Spleen (tissue), 11 donors: ENCODE results near the gene ALDH5A1. TPM values are rescaled to one million over a fixed set of nuclear protein-coding genes. Genes with fewer than 3 reads are reported as not detected.

Experiments
- DNase-seq: peaks from one replicate; pipeline ENCODE4 v3.0.0-alpha.2; 2020
- H3K27ac ChIP-seq, 8 donors: fragments of 200-600 bp; sonication (generic) in 7 of 8; 1 replicate in 4 of 8; 2 replicates in 4 of 8; pipeline versions ENCODE4 v1.5.0 to v1.8.0; 2016 to 2021; ENCODE audit warnings: inconsistent platforms in 4 of 8, mild to moderate bottlenecking in 4 of 8, moderate library complexity in 1 of 8
- H3K27me3 ChIP-seq, 7 donors: fragments of 200-600 bp; sonication (generic) in 6 of 7; replicated peaks in 1 of 7; 1 replicate in 4 of 7; 2 replicates in 3 of 7; pipeline versions ENCODE4 v1.5.0 to v1.8.0; 2016 to 2021; ENCODE audit warnings: inconsistent platforms in 3 of 7, mild to moderate bottlenecking in 1 of 7
- H3K36me3 ChIP-seq, 6 donors: fragments of 200-600 bp; sonication (generic) in 5 of 6; 1 replicate in 4 of 6; 2 replicates in 2 of 6; pipeline versions ENCODE4 v1.5.0 to v1.8.0; 2016 to 2021; ENCODE audit warnings: inconsistent platforms in 2 of 6
- H3K4me1 ChIP-seq, 6 donors: fragments of 200-600 bp; sonication (generic) in 5 of 6; 1 replicate in 3 of 6; 2 replicates in 3 of 6; pipeline versions ENCODE4 v1.5.0 to v1.8.0; 2016 to 2021; ENCODE audit warnings: inconsistent platforms in 3 of 6
- H3K4me3 ChIP-seq, 8 donors: fragments of 200-600 bp; sonication (generic) in 7 of 8; 1 replicate in 4 of 8; 2 replicates in 4 of 8; pipeline versions ENCODE4 v1.5.0 to v1.8.0; 2016 to 2021; ENCODE audit warnings: inconsistent platforms in 4 of 8, mild to moderate bottlenecking in 4 of 8, moderate library complexity in 2 of 8
- H3K9me3 ChIP-seq, 8 donors: fragments of 200-600 bp; sonication (generic) in 7 of 8; 1 replicate in 4 of 8; 2 replicates in 4 of 8; pipeline versions ENCODE4 v1.5.0 to v1.8.0; 2016 to 2021; ENCODE audit warnings: inconsistent platforms in 4 of 8
- CTCF ChIP-seq, 11 experiments: fragments of 200-600 bp in 7 of 11; fragments of 450-650 bp in 4 of 11; sonication (generic) in 4 of 11; IDR thresholded peaks in 8 of 11; conservative IDR thresholded peaks in 3 of 11; 1 replicate in 7 of 11; 2 replicates in 4 of 11; pipeline versions ENCODE4 v1.4.0 to v1.8.0; 2016 to 2021; ENCODE audit warnings: antibody characterized with exemption in 11 of 11, inconsistent platforms in 4 of 11, mild to moderate bottlenecking in 1 of 11
- POLR2A ChIP-seq, 3 donors: fragments of 450-650 bp; IDR thresholded peaks; one replicate each; pipeline ENCODE4 v1.5.1; 2017; ENCODE audit warnings: antibody characterized with exemption in 3 of 3, mild to moderate bottlenecking in 1 of 3
- POLR2AphosphoS5 ChIP-seq, 3 donors: sonication (generic); formaldehyde crosslinking; IDR thresholded peaks; one replicate each; pipeline ENCODE4 v1.5.1; 2017; ENCODE audit warnings: antibody characterized with exemption in 3 of 3
- WGBS, 5 donors: extraction: QIAGEN DNeasy Blood & Tissue Kit in 3 of 5; methylation state at CpG; one replicate each; pipeline versions ENCODE4 v1.1.5 to v1.1.7; 2013 to 2018; 5-methylcytosine and 5-hydroxymethylcytosine counted together
- intact Hi-C: fragments of 100-400 bp; cut with DNase I; formaldehyde crosslinking; loops from one replicate; pipeline ENCODE4 v1.15.0; 2023; ENCODE audit warnings: low total_unique reads
- polyA plus RNA-seq, 3 donors: library from polyadenylated mRNA; stranded (reverse); fragments of 200-250 nt; gene quantifications; one replicate each; pipeline ENCODE4 v1.2.1, GENCODE V29; 2013
- total RNA-seq, 7 donors: library from RNA; depleted of rRNA in 3 of 7; stranded (reverse); fragments of >200 nt in 3 of 7; fragmentation: NEBNext Ultra II Directional in 4 of 7; extraction: Animal tissue kit (Norgen Biotek cat#: 25700) in 4 of 7; gene quantifications; one replicate each; pipeline versions ENCODE4 v1.1.0 to v1.2.1, GENCODE V29; 2016 to 2021
- donor health status: healthy with polysubstance abuse.
- donor health status: DM: no; HTN: no; CAD: no; lungs with moderate emphysema.
- donor health status: DM: no; HTN: no; CAD: no.
- donor health status: Bipolar disorder and iron deficiency.
- donor health status: healthy.
- donor health status: DM: no; HTN: no; CAD: no.
- donor health status: DM: yes; HTN: yes; CAD: no.

Gene ALDH5A1
- total and polyA plus RNA-seq, 10 donors, result 5.7 to 16.6 (median 10.1) TPM

- DNase-seq, result no peak
These were observed 43.1 kb downstream of the ALDH5A1 start for GRCh38 chr6:24537771-24538385.

GRCh38 chr6:24539416-24539815, 44.6 kb downstream of the ALDH5A1 start:
- Histone ChIP-seq H3K9me3 (no peaks in the 10 kb centered on the region), H3K27ac (no peak overlapping the region), H3K4me1 (no peaks in the 10 kb centered on the region), H3K36me3 (peaks cover 0 to 15% (median 5%) of the 10 kb centered on the region in 6 donors), H3K4me3 (no peak overlapping the region), H3K27me3 (no peaks in the 10 kb centered on the region)
- TF ChIP-seq POLR2AphosphoS5 (IDR thresholded peaks at IDR 0.05) (no peak), POLR2A (IDR thresholded peaks at IDR 0.05) (no peak), CTCF (IDR thresholded peaks at IDR 0.05 in 8 of 11, conservative IDR thresholded peaks at IDR 0.05 in 3 of 11) (no peak)
- intact Hi-C loops, result no loop called here
- WGBS, 5 donors, result 87 to 97% (median 88%) methylated on average over 8 of the region's 8 CpGs
- DNase-seq, result no peak

More at GRCh38 chr6:24537771-24538385, 43.1 kb downstream of the ALDH5A1 start:
- no peak overlapping the region for H3K4me3 ChIP-seq
- H3K27ac ChIP-seq, result no peak overlapping the region
- intact Hi-C loops, result no loop called here
- H3K4me1 ChIP-seq, result no peaks in the 10 kb centered on the region
- H3K9me3 ChIP-seq, result no peaks in the 10 kb centered on the region
- no peaks in the 10 kb centered on the region for H3K27me3 ChIP-seq
- H3K36me3 ChIP-seq, result peaks cover 0 to 30% (median 16%) of the 10 kb centered on the region in 6 donors
- TF ChIP-seq POLR2AphosphoS5 (IDR thresholded peaks at IDR 0.05), result no peak
- no peak for TF ChIP-seq CTCF (IDR thresholded peaks at IDR 0.05 in 8 of 11, conservative IDR thresholded peaks at IDR 0.05 in 3 of 11)
- 96 to 100% (median 97%) methylated on average over 8 of the region's 8 CpGs for WGBS, 5 donors

GRCh38 chr6:24540197-24540596, 45.4 kb downstream of the ALDH5A1 start:
- intact Hi-C loops, result no loop called here
- 88 to 96% (median 92%) methylated on average over 3 of the region's 3 CpGs for WGBS, 5 donors
- peaks cover 0 to 8% (median 0%) of the 10 kb centered on the region in 6 donors for H3K36me3 ChIP-seq
- H3K27me3 ChIP-seq, result no peaks in the 10 kb centered on the region
- no peak for DNase-seq
- TF ChIP-seq CTCF (IDR thresholded peaks at IDR 0.05 in 8 of 11, conservative IDR thresholded peaks at IDR 0.05 in 3 of 11), result no peak
- TF ChIP-seq POLR2AphosphoS5 (IDR thresholded peaks at IDR 0.05), result no peak
- TF ChIP-seq POLR2A (IDR thresholded peaks at IDR 0.05), result no peak
- H3K4me3 ChIP-seq, result no peak overlapping the region
- no peak overlapping the region for H3K27ac ChIP-seq
- H3K9me3 ChIP-seq, result no peaks in the 10 kb centered on the region
- no peaks in the 10 kb centered on the region for H3K4me1 ChIP-seq

- Histone ChIP-seq H3K27me3 (peaks cover 0 to 15% (median 0%) of the 10 kb centered on the region in 7 donors), H3K36me3 (no peaks in the 10 kb centered on the region), H3K4me3 (no peak overlapping the region), H3K4me1 (peaks cover 0 to 6% (median 0%) of the 10 kb centered on the region in 6 donors), H3K27ac (no peak overlapping the region), H3K9me3 (no peaks in the 10 kb centered on the region)
- no peak for TF ChIP-seq POLR2AphosphoS5 (IDR thresholded peaks at IDR 0.05)
- no peak for TF ChIP-seq CTCF (IDR thresholded peaks at IDR 0.05 in 8 of 11, conservative IDR thresholded peaks at IDR 0.05 in 3 of 11)
- TF ChIP-seq POLR2A (IDR thresholded peaks at IDR 0.05), result no peak
- DNase-seq, result no peak
- intact Hi-C loops, result no loop called here
- 74 to 92% (median 85%) methylated on average over 4 of the region's 4 CpGs for WGBS, 5 donors
These were observed 48.9 kb downstream of the ALDH5A1 start for GRCh38 chr6:24543683-24544082.
